Progenitor cell of endocrine pancreas (in vitro differentiated cells): ENCODE results near the gene FAM110A. TPM values are rescaled to one million over a fixed set of nuclear protein-coding genes. Genes with fewer than 3 reads are reported as not detected.
"Not testable (repeated sequence)": the region's sequence is repeated elsewhere in the genome, so short reads cannot be mapped to it uniquely, and the experiment has no call there.

ENCODE experiments used
- DNase-seq: peaks from one replicate; pipeline ENCODE4 v3.0.0; 2021; ENCODE audit warnings: low spot score; ENCODE audit not compliant: unreplicated experiment
- H3K27ac Mint-ChIP-seq: 2 replicates; pipeline ENCODE4 v1.8.0; 2021; ENCODE audit warnings: mild to moderate bottlenecking, moderate library complexity, mixed read lengths
- H3K27me3 Mint-ChIP-seq: 2 replicates; pipeline ENCODE4 v1.8.0; 2021; ENCODE audit warnings: mixed read lengths
- H3K36me3 Mint-ChIP-seq: 2 replicates; pipeline ENCODE4 v1.8.0; 2022; ENCODE audit warnings: mixed read lengths; ENCODE audit not compliant: insufficient read depth
- H3K4me1 Mint-ChIP-seq: 2 replicates; pipeline ENCODE4 v1.8.0; 2021; ENCODE audit warnings: low read depth, mixed read lengths
- H3K4me3 Mint-ChIP-seq: 2 replicates; pipeline ENCODE4 v1.8.0; 2021; ENCODE audit warnings: low read depth, mild to moderate bottlenecking, moderate library complexity, mixed read lengths
- H3K9me3 Mint-ChIP-seq: 2 replicates; pipeline ENCODE4 v1.8.0; 2021; ENCODE audit warnings: low read depth, mixed read lengths
- total RNA-seq: library from RNA; stranded (reverse); gene quantifications from 2 replicates; pipeline ENCODE4 v1.2.1, GENCODE V29; 2021
- TF ChIP-seq, protein P1 (sequence below): fragments of 200-600 bp; sonication (generic); IDR thresholded peaks from one replicate; pipeline ENCODE4 v1.5.0; 2021; ENCODE audit warnings: antibody characterized with exemption, mild to moderate bottlenecking; ENCODE audit not compliant: unreplicated experiment

FAM110A gene
- total RNA-seq, 1 donor from 2014 or later: 17.4 TPM

DNA sequence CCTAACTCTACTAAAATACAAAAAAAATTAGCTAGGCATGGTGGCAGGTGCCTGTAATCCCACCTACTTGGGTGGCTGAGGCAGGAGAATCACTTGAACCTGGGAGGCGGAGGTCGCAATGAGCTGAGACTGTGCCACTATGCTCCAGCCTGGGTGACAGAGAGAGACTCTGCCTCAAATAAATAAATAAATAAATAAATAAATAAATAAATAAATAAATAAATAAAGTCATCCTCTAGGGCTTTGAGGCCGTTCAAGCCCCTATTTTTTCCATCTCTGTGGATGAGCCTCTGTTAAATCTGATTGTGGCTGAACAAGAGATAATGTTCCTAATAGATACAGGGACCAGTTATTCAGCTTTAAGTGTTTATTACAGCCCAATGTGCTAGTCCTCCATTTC lies 31.8 kb upstream of the FAM110A start:
- no peaks in the 10 kb centered on the region for H3K36me3 Mint-ChIP-seq
- TF ChIP-seq, protein P1, sequence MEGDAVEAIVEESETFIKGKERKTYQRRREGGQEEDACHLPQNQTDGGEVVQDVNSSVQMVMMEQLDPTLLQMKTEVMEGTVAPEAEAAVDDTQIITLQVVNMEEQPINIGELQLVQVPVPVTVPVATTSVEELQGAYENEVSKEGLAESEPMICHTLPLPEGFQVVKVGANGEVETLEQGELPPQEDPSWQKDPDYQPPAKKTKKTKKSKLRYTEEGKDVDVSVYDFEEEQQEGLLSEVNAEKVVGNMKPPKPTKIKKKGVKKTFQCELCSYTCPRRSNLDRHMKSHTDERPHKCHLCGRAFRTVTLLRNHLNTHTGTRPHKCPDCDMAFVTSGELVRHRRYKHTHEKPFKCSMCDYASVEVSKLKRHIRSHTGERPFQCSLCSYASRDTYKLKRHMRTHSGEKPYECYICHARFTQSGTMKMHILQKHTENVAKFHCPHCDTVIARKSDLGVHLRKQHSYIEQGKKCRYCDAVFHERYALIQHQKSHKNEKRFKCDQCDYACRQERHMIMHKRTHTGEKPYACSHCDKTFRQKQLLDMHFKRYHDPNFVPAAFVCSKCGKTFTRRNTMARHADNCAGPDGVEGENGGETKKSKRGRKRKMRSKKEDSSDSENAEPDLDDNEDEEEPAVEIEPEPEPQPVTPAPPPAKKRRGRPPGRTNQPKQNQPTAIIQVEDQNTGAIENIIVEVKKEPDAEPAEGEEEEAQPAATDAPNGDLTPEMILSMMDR: no peak

DNA sequence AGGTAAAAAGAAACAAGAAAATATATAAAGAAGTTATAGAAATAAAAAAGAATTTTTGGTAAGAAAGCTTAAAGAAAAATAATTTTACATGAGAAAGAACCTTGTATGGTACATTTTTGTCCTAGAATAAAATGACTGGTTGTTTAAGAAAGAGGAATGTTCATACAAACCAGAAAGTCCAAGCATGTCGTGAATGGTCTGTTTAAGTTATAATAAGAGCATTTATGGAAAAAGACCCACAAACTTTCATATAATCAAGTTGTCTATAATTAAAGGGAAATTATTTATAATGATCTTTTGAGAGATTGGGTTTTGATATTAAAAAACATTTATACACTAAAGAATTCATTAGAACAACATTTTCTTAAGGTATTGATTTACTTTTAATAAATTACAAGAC lies 27.8 kb upstream of the FAM110A start:
- TF ChIP-seq, protein P1: no peak
- H3K4me3 Mint-ChIP-seq: no peak overlapping the region
- no peak overlapping the region for H3K27ac Mint-ChIP-seq
- H3K4me1 Mint-ChIP-seq: no peaks in the 10 kb centered on the region
- no peaks in the 10 kb centered on the region for H3K36me3 Mint-ChIP-seq
- H3K27me3 Mint-ChIP-seq: no peaks in the 10 kb centered on the region
- H3K9me3 Mint-ChIP-seq: peaks cover 25% of the 10 kb centered on the region
- DNase-seq: no peak

More for the DNA sequence above, 31.8 kb upstream of the FAM110A start:
- Mint-ChIP-seq H3K27ac (no peak overlapping the region), H3K4me1 (no peaks in the 10 kb centered on the region), H3K4me3 (no peak overlapping the region), H3K27me3 (no peaks in the 10 kb centered on the region), H3K9me3 (peaks cover 26% of the 10 kb centered on the region)
- no peak for DNase-seq

DNA sequence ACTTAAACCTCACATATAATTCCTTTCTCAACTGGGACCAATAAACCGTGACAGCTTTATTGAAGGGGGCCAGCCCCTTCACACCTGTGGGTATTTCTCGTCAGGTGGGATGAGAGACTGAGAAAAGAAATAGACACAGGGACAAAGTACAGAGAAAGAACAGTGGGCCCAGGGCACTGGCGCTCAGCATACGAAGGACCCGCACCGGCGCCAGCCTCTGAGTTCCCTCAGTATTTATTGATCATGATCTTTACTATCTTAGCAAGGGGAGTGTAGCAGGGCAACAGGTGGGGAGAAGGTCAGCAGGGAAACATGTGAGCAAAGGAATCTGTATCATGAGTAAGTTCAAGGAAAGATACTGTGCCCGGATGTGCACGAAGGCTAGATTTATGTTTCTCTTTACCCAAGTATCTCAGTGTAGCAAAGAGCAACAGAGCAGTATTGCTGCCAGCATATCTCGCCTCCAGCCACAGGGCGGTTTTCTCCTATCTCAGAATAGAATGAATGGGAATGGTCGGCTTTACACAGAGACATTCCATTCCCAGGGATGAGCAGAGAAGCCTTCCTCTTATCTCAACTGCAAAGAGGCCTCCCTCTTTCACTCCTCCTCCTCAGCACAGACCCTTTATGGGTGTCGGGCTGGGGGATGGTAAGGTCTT lies 21.6 kb upstream of the FAM110A start:
- H3K9me3 Mint-ChIP-seq, DNase-seq, H3K36me3 Mint-ChIP-seq, H3K4me1 Mint-ChIP-seq, H3K27me3 Mint-ChIP-seq, H3K4me3 Mint-ChIP-seq: not testable (repeated sequence)
- peak overlapping the region; percentile 59 for H3K27ac Mint-ChIP-seq

DNA sequence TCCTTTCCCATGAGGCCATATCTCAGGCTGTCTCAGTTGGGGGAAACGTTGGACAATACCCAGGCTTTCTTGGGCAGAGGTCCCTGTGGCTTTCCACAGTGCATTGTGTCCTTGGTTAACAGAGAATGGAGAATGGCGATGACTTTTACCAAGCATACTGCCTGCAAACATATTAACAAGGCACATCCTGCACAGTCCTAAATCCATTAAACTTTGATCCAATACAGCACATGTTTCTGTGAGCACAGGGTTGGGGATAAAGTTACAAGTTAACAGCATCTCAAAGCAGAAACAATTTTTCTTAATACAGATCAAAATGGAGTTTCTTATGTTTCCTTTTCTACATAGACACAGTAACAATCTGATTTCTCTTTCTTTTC lies 21.1 kb upstream of the FAM110A start:
- DNase-seq, H3K9me3 Mint-ChIP-seq, H3K27ac Mint-ChIP-seq, H3K36me3 Mint-ChIP-seq, H3K27me3 Mint-ChIP-seq, H3K4me3 Mint-ChIP-seq, H3K4me1 Mint-ChIP-seq: not testable (repeated sequence)

DNA sequence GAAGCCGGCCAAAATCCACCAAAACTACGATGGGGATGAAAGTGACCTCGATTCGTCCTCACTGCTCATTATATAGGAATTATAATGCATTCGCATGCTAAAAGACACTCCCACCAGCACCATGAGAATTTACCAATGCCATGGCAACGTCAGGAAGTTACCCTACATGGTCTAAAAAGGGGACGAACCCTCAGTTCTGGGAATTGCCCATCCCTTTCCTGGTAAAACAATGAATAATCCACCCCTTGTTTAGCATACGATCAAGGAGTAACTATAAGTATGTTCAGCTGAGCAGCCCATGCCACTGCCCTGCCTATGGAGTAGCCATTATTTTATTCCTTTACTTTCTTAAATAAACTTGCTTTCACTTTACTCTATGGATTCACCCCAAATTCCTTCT lies 20.1 kb upstream of the FAM110A start:
- Mint-ChIP-seq H3K9me3 (peaks cover 4% of the 10 kb centered on the region), H3K36me3 (no peaks in the 10 kb centered on the region), H3K4me3 (no peak overlapping the region), H3K27me3 (no peaks in the 10 kb centered on the region), H3K27ac (no peak overlapping the region), H3K4me1 (peaks cover 8% of the 10 kb centered on the region)
- no peak for DNase-seq
- TF ChIP-seq, protein P1: no peak

DNA sequence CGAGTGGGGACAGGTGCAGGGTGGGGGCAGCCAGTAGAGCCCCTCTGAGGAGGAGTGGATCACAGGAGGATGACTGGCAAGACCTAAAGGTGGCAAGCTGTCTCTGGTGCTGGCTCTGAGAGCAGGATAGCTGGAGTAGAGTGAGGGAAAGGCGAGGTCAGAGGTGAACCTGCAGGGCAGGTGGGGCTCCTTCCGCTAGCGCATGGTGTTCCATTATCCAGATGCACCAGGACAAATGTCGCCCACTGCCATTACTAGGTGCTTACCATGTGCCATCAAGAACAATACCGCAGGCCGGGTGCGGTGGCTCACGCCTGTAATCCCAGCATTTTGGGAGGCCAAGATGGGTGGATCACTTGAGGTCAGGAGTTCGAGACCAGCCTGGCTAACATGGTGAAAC lies 18.3 kb upstream of the FAM110A start:
- Mint-ChIP-seq H3K4me3 (no peak overlapping the region), H3K27me3 (peaks cover 1% of the 10 kb centered on the region), H3K27ac (no peak overlapping the region), H3K4me1 (peaks cover 8% of the 10 kb centered on the region), H3K9me3 (no peaks in the 10 kb centered on the region), H3K36me3 (no peaks in the 10 kb centered on the region)
- TF ChIP-seq, protein P1: no peak
- no peak for DNase-seq
